Activated T-cell treated with anti-CD3 and anti-CD28 coated beads, Interleukin-2, amount 50 U/mL, for 24 hours (primary cell): ENCODE results near the gene BCR.

Experiments used
- DNase-seq: peaks from one replicate; pipeline ENCODE4 v3.0.0-alpha.2; 2020
- H3K27ac Mint-ChIP-seq: 2 replicates; pipeline ENCODE4 v1.8.0; 2020; ENCODE audit warnings: mild to moderate bottlenecking, mixed read lengths
- H3K27me3 Mint-ChIP-seq: 2 replicates; pipeline ENCODE4 v1.8.0; 2020; ENCODE audit warnings: mixed read lengths
- H3K36me3 Mint-ChIP-seq: 2 replicates; pipeline ENCODE4 v1.8.0; 2020; ENCODE audit warnings: low read depth, mixed read lengths
- H3K4me1 Mint-ChIP-seq: 2 replicates; pipeline ENCODE4 v1.8.0; 2020; ENCODE audit warnings: low read depth, mixed read lengths
- H3K4me3 Mint-ChIP-seq: 2 replicates; pipeline ENCODE4 v1.8.0; 2020; ENCODE audit warnings: mild to moderate bottlenecking, moderate library complexity, mixed read lengths
- H3K9me3 Mint-ChIP-seq: 2 replicates; pipeline ENCODE4 v1.8.0; 2020; ENCODE audit warnings: mixed read lengths

BCR gene

GRCh38 chr22:23144932-23145877, 35.1 kb upstream of the BCR start, which contains the start of gene RAB36:
RAB36 (plus strand) TSS chr22:23145477; CDS start chr22:23146617, 1,140 bp downstream.
- peak; percentile 85 for DNase-seq
- H3K27me3 Mint-ChIP-seq = no peaks in the 10 kb centered on the region
- H3K27ac Mint-ChIP-seq = peak within 1 kb of the TSS; percentile 73
- H3K4me1 Mint-ChIP-seq = peaks cover 44% of the 10 kb centered on the region
- H3K4me3 Mint-ChIP-seq = peak within 1 kb of the TSS; percentile 56
- H3K9me3 Mint-ChIP-seq = no peaks in the 10 kb centered on the region
- no peaks in the 10 kb centered on the region for H3K36me3 Mint-ChIP-seq

- no peak for DNase-seq
- H3K4me1 Mint-ChIP-seq = peaks cover 39% of the 10 kb centered on the region
- H3K4me3 Mint-ChIP-seq = no peak overlapping the region
- H3K36me3 Mint-ChIP-seq = no peaks in the 10 kb centered on the region
- H3K27ac Mint-ChIP-seq = no peak overlapping the region
- no peaks in the 10 kb centered on the region for H3K9me3 Mint-ChIP-seq
- H3K27me3 Mint-ChIP-seq = no peaks in the 10 kb centered on the region
These were observed 34.3 kb upstream of the BCR start for GRCh38 chr22:23145878-23146470.

DNA sequence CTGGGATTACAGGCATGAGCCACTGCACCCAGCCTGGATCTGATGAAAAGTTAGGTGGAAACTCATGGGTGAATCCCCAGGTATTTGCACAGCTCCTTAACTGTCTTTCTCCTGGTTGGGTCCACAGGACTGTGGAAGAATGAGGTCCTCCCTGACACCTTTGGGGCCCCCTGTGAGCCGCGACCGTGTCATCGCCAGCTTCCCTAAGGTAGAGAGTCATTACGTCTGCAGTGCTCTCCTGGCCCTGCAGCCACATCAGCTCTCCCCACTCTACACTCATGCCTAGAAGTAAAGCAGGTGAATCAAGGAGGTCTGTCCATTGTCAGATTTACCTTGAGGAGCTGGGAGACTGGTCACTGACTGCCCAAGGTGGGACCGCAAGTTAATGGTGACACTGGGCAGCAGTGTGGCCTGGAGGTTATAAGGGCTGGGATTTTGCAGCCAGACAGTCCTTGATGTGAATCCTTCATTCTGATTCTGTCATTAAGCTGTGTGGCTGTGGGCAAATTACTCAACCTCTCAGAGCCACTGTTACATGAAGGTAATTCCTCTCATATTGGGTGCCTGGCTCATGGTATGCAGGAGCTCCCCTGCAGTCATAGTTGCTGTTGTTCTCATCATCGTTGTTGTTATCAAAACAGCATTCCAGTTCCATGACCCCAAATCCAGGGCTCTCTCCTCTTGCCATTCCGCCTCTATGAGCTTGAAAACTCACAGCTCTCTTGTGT, 33.7 kb upstream of the BCR start:
- Mint-ChIP-seq H3K4me1 (peaks cover 34% of the 10 kb centered on the region), H3K9me3 (no peaks in the 10 kb centered on the region), H3K4me3 (no peak overlapping the region), H3K27me3 (no peaks in the 10 kb centered on the region), H3K27ac (no peak overlapping the region), H3K36me3 (no peaks in the 10 kb centered on the region)
- no peak for DNase-seq

- no peak overlapping the region for H3K27ac Mint-ChIP-seq
- H3K9me3 Mint-ChIP-seq = no peaks in the 10 kb centered on the region
- DNase-seq = no peak
These were observed 32.5 kb upstream of the BCR start for GRCh38 chr22:23147617-23148387.

DNA sequence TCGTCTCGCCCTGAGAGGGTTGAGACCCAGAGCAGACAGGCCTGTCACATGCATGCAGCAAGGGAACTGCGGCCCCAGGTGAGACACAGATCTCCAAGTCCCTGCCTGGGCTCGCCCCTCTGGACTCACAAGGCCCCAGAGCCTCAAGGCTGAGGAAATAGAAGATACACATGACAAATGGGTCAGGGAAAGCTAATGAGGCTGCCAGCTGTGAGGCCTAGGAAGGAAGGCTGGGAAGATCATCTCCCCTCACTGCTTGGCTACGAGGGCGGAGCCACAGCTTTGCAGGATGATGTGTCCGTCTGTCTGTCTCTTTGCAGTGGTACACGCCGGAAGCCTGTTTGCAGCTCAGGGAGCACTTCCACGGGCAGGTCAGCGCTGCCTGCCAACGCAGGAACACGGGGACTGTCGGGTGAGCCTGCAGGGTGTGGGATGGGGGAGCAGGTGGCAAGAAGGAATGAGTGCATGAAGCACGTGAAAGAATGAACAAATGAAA, 30.5 kb upstream of the BCR start:
- Mint-ChIP-seq H3K4me1 (peaks cover 18% of the 10 kb centered on the region), H3K27ac (no peak overlapping the region), H3K36me3 (no peaks in the 10 kb centered on the region), H3K27me3 (no peaks in the 10 kb centered on the region), H3K9me3 (no peaks in the 10 kb centered on the region), H3K4me3 (no peak overlapping the region)
- DNase-seq = no peak

More at GRCh38 chr22:23147617-23148387, 32.5 kb upstream of the BCR start:
- no peaks in the 10 kb centered on the region for H3K27me3 Mint-ChIP-seq
- no peaks in the 10 kb centered on the region for H3K36me3 Mint-ChIP-seq
- H3K4me1 Mint-ChIP-seq = peaks cover 25% of the 10 kb centered on the region
- no peak overlapping the region for H3K4me3 Mint-ChIP-seq

DNA sequence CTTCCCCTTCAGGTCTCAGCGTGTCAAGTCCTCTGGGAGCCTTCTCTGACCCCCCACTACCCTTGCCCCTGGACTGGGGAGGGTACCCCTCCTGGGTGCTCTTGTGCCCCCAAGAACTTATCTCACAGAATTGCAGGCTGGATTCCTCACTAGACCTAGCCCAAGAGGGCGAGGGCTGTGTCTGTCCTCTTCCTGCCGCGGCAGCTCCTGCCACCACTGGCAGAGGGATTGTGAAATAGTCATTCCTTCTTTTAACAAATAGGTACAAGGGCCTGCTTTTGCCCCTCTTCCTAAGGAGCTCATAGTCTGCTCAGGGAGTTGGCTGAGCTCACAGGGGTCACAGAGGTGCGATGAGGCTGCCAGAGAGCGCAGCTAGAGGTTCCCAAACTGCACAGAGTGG, 29.5 kb upstream of the BCR start:
- no peak overlapping the region for H3K4me3 Mint-ChIP-seq
- no peaks in the 10 kb centered on the region for H3K36me3 Mint-ChIP-seq
- no peaks in the 10 kb centered on the region for H3K9me3 Mint-ChIP-seq
- no peaks in the 10 kb centered on the region for H3K27me3 Mint-ChIP-seq
- peaks cover 10% of the 10 kb centered on the region for H3K4me1 Mint-ChIP-seq
- no peak for DNase-seq
- no peak overlapping the region for H3K27ac Mint-ChIP-seq

DNA sequence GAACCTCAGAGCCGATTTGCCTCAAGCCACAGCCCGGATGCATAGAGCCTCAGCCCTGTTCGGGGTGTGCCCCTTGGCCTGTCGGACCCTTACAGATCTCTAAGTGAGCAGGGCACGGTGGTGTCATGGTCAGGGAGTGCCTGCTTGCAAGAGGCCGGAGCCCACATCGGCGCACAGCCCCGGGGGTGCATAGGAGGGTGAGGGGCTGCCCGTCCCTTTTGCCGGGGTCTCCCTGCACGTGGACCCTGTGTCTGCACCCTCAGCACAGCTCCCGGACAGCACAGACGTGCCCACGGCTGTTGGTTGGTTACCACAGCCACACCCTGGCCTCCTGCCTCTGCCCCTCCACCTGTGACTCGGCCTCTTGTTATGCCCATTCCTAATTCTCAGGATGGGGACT, 28.5 kb upstream of the BCR start:
- Mint-ChIP-seq H3K27ac (no peak overlapping the region), H3K4me1 (peaks cover 10% of the 10 kb centered on the region), H3K9me3 (no peaks in the 10 kb centered on the region), H3K36me3 (no peaks in the 10 kb centered on the region), H3K27me3 (no peaks in the 10 kb centered on the region), H3K4me3 (no peak overlapping the region)
- DNase-seq = no peak

GRCh38 chr22:23152238-23153114, 27.8 kb upstream of the BCR start:
- Mint-ChIP-seq H3K4me1 (peaks cover 10% of the 10 kb centered on the region), H3K4me3 (no peak overlapping the region), H3K9me3 (no peaks in the 10 kb centered on the region), H3K36me3 (no peaks in the 10 kb centered on the region), H3K27ac (no peak overlapping the region), H3K27me3 (no peaks in the 10 kb centered on the region)
- DNase-seq = no peak

- Mint-ChIP-seq H3K36me3 (no peaks in the 10 kb centered on the region), H3K4me3 (no peak overlapping the region), H3K9me3 (no peaks in the 10 kb centered on the region), H3K27me3 (no peaks in the 10 kb centered on the region), H3K4me1 (peaks cover 10% of the 10 kb centered on the region), H3K27ac (no peak overlapping the region)
- DNase-seq = no peak
These were observed 26.3 kb upstream of the BCR start for GRCh38 chr22:23153994-23154393.

DNA sequence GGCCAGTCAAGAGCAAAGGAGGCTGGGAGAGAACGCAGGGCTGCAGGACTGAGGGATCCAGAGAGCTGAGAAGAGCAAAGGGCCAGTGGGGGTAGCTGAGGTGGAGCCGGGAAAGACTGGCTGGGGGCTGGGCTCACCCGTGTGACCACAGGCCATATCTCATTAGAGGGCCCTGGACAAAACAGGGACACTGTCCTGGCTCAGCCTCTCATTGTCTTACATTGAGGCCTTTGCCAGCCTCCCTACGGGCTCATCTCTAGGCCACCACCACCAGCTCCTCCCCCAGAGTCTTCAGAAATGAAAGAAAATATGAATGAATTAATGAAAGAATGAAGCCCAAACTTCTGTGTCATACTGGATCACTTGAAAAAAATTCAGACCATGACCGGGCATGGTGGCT, 25.8 kb upstream of the BCR start:
- no peaks in the 10 kb centered on the region for H3K36me3 Mint-ChIP-seq
- H3K27ac Mint-ChIP-seq = no peak overlapping the region
- no peaks in the 10 kb centered on the region for H3K27me3 Mint-ChIP-seq
- H3K4me3 Mint-ChIP-seq = no peak overlapping the region
- H3K9me3 Mint-ChIP-seq = no peaks in the 10 kb centered on the region
- no peak for DNase-seq
- peaks cover 10% of the 10 kb centered on the region for H3K4me1 Mint-ChIP-seq

DNA sequence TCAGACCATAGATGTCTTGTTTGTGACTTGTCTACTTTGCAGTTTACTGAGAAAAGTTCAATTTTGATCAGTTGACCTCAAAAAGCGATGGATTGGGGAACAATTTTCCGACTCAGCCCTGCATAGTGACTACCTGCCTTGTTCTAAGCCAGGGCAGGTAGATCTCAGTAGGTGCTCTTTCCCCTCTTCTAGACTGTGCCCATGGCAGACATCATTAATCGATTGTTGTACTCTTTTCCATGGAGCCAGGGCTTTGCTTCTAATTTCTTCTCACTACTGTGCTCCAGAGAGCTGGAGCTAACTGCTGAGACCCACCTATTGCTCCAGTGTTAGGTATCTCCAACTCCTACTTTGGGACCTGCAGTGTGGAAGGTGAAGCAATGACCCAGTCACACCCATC, 25.2 kb upstream of the BCR start:
- Mint-ChIP-seq H3K9me3 (no peaks in the 10 kb centered on the region), H3K4me1 (peaks cover 10% of the 10 kb centered on the region), H3K4me3 (no peak overlapping the region), H3K27me3 (no peaks in the 10 kb centered on the region), H3K27ac (no peak overlapping the region), H3K36me3 (no peaks in the 10 kb centered on the region)
- DNase-seq = no peak

DNA sequence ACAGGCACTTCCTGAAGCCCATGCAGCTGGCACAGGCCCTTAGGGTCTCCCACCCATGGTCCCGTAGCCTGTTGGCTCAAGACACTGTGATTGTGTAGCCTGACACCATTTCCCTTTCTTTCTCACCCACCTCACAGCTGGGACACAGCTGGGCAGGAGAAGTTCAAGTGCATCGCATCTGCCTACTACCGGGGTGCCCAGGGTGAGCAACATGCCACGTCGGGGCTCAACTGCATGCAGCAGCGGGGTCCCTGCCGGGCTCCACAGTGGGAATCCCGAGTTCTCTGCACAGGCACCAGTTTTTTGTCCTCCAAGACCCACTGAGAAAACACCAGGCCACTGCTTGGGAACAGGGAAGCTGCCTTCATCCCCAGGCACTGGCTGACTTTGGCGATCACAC, 24.5 kb upstream of the BCR start:
- DNase-seq = no peak
- Mint-ChIP-seq H3K27me3 (no peaks in the 10 kb centered on the region), H3K4me1 (peaks cover 10% of the 10 kb centered on the region), H3K9me3 (no peaks in the 10 kb centered on the region), H3K36me3 (no peaks in the 10 kb centered on the region), H3K27ac (no peak overlapping the region), H3K4me3 (no peak overlapping the region)

GRCh38 chr22:23156286-23156685, 24.0 kb upstream of the BCR start:
- H3K27me3 Mint-ChIP-seq = no peaks in the 10 kb centered on the region
- no peak for DNase-seq
- peaks cover 10% of the 10 kb centered on the region for H3K4me1 Mint-ChIP-seq
- no peak overlapping the region for H3K4me3 Mint-ChIP-seq
- no peaks in the 10 kb centered on the region for H3K36me3 Mint-ChIP-seq
- H3K9me3 Mint-ChIP-seq = no peaks in the 10 kb centered on the region
- no peak overlapping the region for H3K27ac Mint-ChIP-seq
